HG02938 (cell line): ENCODE results near the gene IRGQ.
A peak's percentile ranks its signal among the peaks of the same experiment; 100 is the strongest.
"Not testable (repeated sequence)": the region's sequence is repeated elsewhere in the genome, so short reads cannot be mapped to it uniquely, and the experiment has no call there.

Experiments
- ATAC-seq: cut with Tn5 transposase; IDR thresholded peaks from one replicate; pipeline ENCODE4 v1.9.1; 2021; ENCODE audit warnings: mild to moderate bottlenecking, moderate library complexity; ENCODE audit not compliant: unreplicated experiment

Gene IRGQ

DNA sequence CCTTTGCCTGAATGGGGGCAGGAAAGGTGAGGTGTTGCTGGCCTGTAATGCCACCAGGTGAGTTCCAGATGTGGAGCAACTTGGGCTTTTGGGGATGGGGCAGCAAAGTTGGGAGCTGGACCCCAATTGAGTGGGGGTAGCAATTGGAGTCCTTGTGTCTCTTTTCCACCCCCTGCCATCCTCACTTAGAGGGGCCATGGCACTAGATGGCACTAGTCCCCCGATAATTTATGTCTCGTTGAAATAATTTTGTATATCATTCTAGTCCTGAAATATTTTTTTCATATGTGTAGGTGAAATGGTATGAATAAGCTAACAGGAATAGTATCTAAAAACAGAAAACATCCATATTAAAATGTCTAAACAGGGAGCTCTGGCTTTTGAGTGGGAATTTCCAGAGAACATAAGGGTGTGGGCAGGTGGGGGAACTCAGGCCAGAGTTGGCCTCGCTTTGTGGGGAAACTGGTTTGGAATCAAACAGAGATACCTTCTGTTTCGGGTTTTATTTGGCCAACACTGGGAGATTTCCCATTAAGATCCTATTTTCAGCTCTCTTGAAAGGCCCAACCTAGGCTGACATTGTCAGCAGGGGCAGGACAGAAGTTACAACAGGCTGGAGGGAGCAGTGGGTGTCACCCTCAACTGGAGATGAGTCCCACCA, 3.8 kb upstream of the IRGQ start:
- no peak for ATAC-seq

DNA sequence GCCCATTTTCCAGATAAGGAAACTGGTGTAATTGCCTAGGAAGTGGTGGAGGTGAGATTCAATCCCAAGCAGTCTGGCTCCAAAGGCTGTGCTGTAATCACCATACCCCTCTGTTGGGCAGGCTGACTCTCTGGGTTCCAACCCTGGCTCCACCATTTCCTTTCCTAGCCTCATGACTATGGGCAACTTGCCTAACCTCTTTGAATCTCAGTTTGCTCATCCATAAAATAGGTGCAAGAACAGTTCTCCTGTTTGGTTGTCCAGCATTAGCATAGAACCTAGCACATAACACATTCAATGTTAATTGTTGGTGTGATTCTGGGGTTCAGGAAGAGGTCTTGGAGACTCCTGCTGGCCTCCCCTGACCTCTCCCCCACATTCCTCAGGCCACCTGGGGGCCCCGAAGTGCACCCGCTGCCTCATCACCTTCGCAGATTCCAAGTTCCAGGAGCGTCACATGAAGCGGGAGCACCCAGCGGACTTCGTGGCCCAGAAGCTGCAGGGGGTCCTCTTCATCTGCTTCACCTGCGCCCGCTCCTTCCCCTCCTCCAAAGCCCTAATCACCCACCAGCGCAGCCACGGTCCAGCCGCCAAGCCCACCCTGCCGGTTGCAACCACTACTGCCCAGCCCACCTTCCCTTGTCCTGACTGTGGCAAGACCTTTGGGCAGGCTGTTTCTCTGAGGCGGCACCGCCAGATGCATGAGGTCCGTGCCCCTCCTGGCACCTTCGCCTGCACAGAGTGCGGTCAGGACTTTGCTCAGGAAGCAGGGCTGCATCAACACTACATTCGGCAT, 2.7 kb upstream of the IRGQ start:
- no peak for ATAC-seq

GRCh38 chr19:43597876-43598275, 1.9 kb upstream of the IRGQ start:
- no peak for ATAC-seq

GRCh38 chr19:43596842-43597461, 1.0 kb upstream of the IRGQ start:
- ATAC-seq = no peak

GRCh38 chr19:43595605-43595998, 332 bp downstream of the IRGQ start:
- peak; percentile 10 for ATAC-seq

DNA sequence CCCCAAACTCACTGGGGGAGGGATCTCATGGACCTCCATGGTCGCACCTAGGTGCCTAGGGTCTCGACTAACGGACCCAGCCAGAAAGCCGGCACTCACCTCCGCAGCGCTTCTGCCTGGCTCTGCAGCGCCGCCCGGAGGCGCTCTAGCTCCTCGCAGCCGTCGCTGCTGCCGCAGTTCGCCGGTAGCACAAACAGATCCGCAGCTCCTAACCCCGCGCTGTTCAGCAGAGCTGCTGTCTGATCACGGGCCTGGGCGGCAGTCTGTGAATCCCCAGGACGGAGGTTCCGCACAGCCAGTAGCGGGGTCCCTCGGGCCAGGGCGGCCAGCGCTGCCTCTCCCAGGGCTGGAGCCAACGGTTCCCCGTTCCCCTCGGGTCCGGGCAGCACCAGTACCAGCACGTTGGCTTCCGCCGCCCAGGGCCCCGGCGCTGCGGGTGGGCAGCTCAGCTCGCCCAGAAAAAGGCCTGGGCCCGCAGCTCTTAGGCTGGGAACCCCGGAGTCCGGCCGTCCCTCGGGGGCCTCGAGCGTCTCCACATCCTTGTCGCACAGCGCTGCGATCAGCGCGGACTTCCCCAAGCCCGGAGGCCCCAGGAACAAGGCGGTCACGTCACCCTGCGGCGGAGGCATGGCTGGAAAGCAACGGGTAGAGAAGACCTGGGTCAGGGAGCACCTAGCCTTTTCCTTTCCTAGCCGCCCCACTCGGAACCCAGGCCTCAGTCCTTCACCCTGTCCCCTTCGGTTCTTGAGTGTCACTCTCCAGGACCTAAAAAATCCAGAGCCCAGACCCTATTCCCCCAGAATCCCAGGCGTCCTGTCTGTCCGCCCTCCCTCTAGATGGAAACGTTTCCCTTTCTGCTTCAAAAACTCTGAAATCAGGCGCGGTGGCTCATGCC, 977 bp downstream of the IRGQ start:
- no peak for ATAC-seq

DNA sequence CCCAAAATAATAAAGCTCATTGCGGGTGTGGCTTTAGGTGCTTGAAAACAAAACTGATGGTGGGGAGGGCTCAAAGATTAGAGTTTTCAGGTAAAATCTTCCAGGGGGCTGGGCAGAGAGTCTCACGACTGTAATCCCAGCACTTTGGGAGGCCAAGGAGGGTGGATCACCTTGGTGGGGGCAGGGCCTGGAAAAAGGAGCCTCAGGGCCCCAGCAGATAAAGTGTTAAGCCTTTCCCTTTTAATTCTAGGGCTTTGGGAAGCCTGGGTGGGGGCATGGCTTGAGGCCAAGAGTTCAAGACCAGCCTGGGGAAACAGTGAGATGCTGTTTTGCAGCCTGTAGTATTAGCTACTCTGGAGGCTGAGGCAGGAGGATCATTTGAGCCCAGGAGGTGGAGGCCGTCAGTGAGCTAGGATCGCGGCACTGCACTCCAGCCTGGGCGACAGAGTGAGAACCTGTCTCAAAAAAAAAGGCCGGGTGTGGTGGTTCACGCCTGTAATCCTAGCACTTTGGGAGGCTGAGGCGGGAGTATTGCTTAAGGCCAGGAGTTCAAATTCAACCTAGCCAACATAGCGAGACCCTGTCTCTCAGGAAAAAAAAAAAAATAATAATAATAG, 1.7 kb downstream of the IRGQ start:
- ATAC-seq = no peak

- ATAC-seq = no peak
These were observed 3.1 kb downstream of the IRGQ start for GRCh38 chr19:43592800-43593350.

DNA sequence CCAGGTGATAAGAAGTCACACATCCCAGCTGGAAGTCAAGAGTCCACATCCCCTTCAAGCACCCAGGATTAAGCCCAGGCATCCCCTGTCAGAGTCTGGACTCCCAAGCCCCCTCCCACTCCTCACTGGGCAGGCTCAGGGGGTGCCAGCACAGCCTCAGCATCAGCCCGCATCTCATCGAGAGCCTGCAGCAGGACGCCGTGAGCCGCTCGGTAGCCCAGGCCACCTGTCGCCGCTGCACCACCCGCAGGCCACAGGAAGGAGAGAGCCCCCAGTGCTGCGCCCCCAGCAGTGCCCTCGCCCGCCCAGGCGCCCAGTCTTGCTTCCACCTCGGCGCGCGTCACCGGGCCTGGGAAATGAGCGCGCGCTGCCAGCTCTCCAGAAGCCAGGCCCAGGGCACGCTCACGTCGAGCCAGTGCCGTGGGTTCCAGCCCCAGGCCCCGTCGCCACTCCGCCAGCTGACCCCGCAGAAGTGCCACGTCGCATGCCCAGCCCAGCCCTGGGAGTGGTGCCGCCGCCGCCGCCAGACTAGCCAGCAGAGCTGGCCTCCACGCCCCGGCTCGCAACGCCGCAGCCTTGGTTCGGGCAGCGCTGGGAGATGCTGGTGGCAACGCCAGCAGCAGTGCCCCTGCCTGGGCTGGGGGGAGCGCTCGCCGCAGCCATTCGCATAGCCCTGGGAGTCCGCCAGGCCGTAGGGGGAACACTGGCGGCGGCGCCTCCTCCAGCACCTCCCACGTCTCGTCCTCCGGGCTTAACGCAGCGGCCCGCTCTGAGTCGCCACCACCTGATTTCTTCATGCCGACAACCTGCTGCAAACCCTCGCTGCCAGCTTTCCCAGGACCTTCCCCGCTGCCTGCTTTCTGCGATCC, 3.8 kb downstream of the IRGQ start:
- no peak for ATAC-seq

DNA sequence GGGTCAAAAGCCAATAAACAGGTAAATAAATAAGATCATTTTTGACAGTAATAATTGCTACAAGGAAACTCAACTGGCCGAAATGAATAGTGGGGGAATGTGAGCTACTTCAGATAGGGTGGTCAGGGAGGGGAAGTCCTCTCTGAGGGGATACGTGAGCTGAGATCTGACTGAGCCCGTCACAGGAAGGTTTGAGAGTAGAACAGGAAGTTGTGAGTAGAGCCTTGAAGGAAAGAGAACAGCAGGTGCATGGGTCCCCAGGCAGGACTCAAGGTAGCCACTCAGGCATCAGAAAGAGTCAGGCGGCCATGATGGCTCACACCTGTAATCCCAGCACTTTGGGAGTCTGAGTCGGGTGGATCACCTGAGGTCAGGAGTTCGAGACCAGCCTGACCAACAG, 6.3 kb downstream of the IRGQ start:
- no peak for ATAC-seq

GRCh38 chr19:43589277-43589676, 6.7 kb downstream of the IRGQ start:
- no peak for ATAC-seq

- not testable (repeated sequence) for ATAC-seq
These were observed 8.9 kb downstream of the IRGQ start for GRCh38 chr19:43587029-43587428.

DNA sequence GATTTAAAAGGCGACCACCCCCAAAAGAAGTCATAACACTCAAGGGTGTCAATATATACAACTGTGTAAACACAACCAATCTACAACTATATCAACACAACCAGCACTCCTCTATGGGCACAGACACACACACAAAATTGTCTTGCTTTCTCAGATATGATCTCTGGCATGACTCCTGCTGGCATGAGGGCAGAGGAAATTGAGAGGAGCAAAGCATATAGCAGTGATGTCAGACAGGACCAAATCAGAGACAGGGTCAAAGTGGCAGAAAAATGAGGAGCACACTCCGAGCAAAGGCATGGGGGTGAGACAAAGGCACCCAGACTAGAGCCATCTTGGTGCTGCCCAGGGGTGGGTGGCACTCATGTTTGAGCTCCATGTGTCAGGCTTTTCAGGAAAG, 9.6 kb downstream of the IRGQ start:
- no peak for ATAC-seq

DNA sequence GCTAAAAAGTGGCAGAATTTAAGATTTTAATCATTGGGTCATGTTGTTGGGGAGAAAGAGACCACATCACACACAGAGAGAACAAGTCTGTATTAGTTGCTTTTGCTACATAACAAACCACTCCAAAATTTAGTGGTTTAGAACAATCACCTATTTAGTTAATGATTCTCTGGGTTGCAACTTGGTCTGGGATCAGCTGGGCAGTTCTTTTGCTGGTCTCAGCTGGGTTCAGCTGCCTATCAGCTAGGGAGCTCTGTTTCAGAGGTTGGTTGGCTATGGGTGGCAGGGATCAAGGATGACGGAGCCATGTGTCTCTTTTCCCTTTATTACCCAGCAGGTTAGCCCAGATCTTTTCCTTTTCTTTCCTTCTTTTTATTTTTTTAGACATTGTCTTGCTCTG, 11.4 kb downstream of the IRGQ start:
- no peak for ATAC-seq

- no peak for ATAC-seq
These were observed 13.4 kb downstream of the IRGQ start for GRCh38 chr19:43582495-43582894.

DNA sequence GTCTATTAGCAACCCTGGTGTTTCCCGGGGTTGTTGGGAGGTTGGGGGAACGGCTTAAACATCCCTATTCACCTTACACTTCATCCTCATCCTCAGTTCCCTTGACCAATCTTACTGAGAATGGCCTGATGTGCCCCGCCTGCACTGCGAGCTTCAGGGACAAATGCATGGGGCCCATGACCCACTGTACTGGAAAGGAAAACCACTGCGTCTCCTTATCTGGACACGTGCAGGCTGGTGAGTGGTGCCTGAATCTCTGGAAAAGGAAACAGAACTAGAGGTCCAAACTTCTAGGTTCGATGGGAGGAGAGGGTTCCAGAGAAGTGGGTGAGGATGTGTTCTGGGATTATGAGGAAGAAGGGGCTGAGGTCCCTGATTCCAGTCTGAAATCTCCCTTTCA, 14.5 kb downstream of the IRGQ start:
- no peak for ATAC-seq

DNA sequence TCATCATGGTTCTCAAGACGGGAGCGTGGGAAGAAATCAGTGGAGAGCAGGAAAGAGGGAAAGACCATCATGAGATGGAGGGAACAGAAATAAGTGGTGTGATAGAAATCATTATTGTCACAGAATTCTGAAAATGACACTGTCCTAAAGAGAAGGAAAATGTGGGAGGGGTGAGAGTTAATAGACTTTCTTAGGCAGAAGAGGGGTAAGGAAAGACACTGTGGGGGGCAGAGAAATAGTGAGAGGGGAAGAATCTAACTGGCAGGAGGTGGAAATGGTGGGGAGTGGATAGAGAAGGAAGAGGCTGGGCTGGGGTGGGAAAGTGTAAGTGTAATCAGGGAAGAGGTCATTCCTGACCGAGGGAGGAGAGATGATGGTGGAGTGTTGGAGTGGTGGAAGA, 17.1 kb downstream of the IRGQ start:
- no peak for ATAC-seq

- peak; percentile 6 for ATAC-seq
These were observed 19.7 kb downstream of the IRGQ start for GRCh38 chr19:43575955-43576878.
